ENCODE data around the gene SIAE. TPM values are rescaled to one million over a fixed set of nuclear protein-coding genes. Genes with fewer than 3 reads are reported as not detected.

The SIAE gene
- total RNA-seq, 1 experiment from 2014 or later = 5.6 TPM

DNA sequence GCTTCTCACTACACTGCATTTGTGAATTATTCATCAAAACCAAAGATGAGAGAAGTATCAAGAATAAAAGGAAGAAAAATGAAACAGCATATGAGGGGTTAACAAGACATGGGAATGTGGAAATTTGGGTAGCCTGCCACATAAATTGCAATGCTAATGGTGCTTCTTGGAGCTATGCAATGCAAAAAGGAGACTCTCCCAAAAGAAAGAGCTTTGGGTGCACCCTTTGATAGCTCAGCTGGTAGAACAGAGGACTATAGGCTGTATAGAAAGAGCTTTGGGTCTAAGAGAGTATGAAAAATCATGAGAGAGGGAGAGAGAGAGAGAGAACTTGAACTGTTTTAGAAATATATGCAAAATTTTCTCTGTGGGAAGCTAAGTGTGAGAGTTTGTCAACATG lies 26.5 kb upstream of the SIAE start:
- Mint-ChIP-seq H3K4me3 (no peak overlapping the region), H3K27ac (peak overlapping the region in 1 of 3 experiments; percentile 50; a peak in 2 of 7 replicates), H3K9me3 (peaks cover 0 to 8% of the 10 kb centered on the region in 2 experiments; a peak in 3 of 5 replicates), H3K36me3 (ENCODE audit: insufficient read depth in 1 of 3, low read depth in 3 of 3) (no peaks in the 10 kb centered on the region; a peak in 1 of 7 replicates), H3K4me1 (peaks cover 9 to 11% of the 10 kb centered on the region in 2 experiments), H3K27me3 (ENCODE audit: low read depth) (no peaks in the 10 kb centered on the region)
- Histone ChIP-seq H2BK120ac (ENCODE audit: low read depth, low read length, poor library complexity, severe bottlenecking) (no peak overlapping the region), H3K14ac (ENCODE audit: insufficient read depth, low read length) (no peak overlapping the region), H3K9me3 (ENCODE audit: control insufficient read depth, low read depth, low read length) (no peaks in the 10 kb centered on the region), H3K79me1 (ENCODE audit: insufficient read depth, low read depth, low read length, poor library complexity, severe bottlenecking) (no peaks in the 10 kb centered on the region), H3K56ac (ENCODE audit: insufficient read length, low read depth, low read length) (no peak overlapping the region), H2BK12ac (ENCODE audit: insufficient read length, low read depth, low read length) (no peak overlapping the region), H3K4ac (ENCODE audit: low read depth, low read length) (no peak overlapping the region), H3K4me1 (ENCODE audit: insufficient read depth, low read length) (peaks cover 5% of the 10 kb centered on the region), H2BK15ac (ENCODE audit: low read depth, low read length) (no peak overlapping the region), H2AFZ (ENCODE audit: low read length) (no peak overlapping the region), H3K79me2 (ENCODE audit: insufficient read depth, low read length) (no peaks in the 10 kb centered on the region), H3K4me2 (ENCODE audit: insufficient read depth, insufficient read length, low read length) (no peak overlapping the region), H4K20me1 (ENCODE audit: control insufficient read depth, insufficient read depth, insufficient read length) (no peaks in the 10 kb centered on the region), H3K9ac (ENCODE audit: extremely low read depth, insufficient read length, low read length) (no peak overlapping the region), H3K18ac (ENCODE audit: insufficient read length, low read depth, low read length) (no peak overlapping the region), H2BK5ac (ENCODE audit: insufficient read length, low read length) (no peak overlapping the region), H3K27me3 (ENCODE audit: insufficient read depth, low read length) (no peaks in the 10 kb centered on the region), H2BK20ac (ENCODE audit: low read depth, low read length, poor library complexity, severe bottlenecking) (no peak overlapping the region), H2AK5ac (ENCODE audit: insufficient read length, low read length) (no peak overlapping the region), H3K23ac (ENCODE audit: insufficient read length, low read depth, low read length) (no peak overlapping the region), H3T11ph (ENCODE audit: low read length) (no peak overlapping the region), H3K27ac (ENCODE audit: insufficient read length, low read depth, low read length) (no peak overlapping the region), H3K23me2 (ENCODE audit: insufficient read length, low read depth, low read length, poor library complexity, severe bottlenecking) (no peaks in the 10 kb centered on the region), H4K5ac (ENCODE audit: insufficient read length, low read depth, low read length) (no peak overlapping the region), H4K91ac (ENCODE audit: insufficient read length, low read depth, low read length) (no peak overlapping the region), H4K8ac (replicated peaks; ENCODE audit: insufficient read length, low read depth, low read length) (no peak overlapping the region)
- no peak for DNase-seq
- TF ChIP-seq, protein P1, sequence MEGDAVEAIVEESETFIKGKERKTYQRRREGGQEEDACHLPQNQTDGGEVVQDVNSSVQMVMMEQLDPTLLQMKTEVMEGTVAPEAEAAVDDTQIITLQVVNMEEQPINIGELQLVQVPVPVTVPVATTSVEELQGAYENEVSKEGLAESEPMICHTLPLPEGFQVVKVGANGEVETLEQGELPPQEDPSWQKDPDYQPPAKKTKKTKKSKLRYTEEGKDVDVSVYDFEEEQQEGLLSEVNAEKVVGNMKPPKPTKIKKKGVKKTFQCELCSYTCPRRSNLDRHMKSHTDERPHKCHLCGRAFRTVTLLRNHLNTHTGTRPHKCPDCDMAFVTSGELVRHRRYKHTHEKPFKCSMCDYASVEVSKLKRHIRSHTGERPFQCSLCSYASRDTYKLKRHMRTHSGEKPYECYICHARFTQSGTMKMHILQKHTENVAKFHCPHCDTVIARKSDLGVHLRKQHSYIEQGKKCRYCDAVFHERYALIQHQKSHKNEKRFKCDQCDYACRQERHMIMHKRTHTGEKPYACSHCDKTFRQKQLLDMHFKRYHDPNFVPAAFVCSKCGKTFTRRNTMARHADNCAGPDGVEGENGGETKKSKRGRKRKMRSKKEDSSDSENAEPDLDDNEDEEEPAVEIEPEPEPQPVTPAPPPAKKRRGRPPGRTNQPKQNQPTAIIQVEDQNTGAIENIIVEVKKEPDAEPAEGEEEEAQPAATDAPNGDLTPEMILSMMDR (conservative IDR thresholded peaks at IDR 0.05) = no peak
